Neural cell (in vitro differentiated cells): ENCODE results near the gene PHF21A.

ENCODE experiments used
- EP300 ChIP-seq: fragments of 450-650 bp; conservative IDR thresholded peaks from 2 replicates; pipeline ENCODE4 v1.6.1; 2014; ENCODE audit warnings: antibody characterized with exemption, mild to moderate bottlenecking, moderate library complexity; ENCODE audit not compliant: poor library complexity, severe bottlenecking
- POLR2AphosphoS5 ChIP-seq: IDR thresholded peaks from 2 replicates; pipeline ENCODE4 v1.6.1; 2012
- TF ChIP-seq, protein P1 (sequence below): fragments of 450-650 bp; IDR thresholded peaks from 2 replicates; pipeline ENCODE4 v1.5.1; 2014; ENCODE audit warnings: antibody characterized with exemption, mild to moderate bottlenecking, moderate library complexity; ENCODE audit not compliant: poor library complexity, severe bottlenecking

- TF ChIP-seq, protein P1, sequence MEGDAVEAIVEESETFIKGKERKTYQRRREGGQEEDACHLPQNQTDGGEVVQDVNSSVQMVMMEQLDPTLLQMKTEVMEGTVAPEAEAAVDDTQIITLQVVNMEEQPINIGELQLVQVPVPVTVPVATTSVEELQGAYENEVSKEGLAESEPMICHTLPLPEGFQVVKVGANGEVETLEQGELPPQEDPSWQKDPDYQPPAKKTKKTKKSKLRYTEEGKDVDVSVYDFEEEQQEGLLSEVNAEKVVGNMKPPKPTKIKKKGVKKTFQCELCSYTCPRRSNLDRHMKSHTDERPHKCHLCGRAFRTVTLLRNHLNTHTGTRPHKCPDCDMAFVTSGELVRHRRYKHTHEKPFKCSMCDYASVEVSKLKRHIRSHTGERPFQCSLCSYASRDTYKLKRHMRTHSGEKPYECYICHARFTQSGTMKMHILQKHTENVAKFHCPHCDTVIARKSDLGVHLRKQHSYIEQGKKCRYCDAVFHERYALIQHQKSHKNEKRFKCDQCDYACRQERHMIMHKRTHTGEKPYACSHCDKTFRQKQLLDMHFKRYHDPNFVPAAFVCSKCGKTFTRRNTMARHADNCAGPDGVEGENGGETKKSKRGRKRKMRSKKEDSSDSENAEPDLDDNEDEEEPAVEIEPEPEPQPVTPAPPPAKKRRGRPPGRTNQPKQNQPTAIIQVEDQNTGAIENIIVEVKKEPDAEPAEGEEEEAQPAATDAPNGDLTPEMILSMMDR = no peak
- no peak for TF ChIP-seq POLR2AphosphoS5
- TF ChIP-seq EP300 = no peak
Measured at GRCh38 chr11:45933131-45933831, 188.0 kb downstream of the PHF21A start.
